GM18873 (cell line): ENCODE measurements around the gene UNC5A.

Source experiments
- ATAC-seq: cut with Tn5 transposase; IDR thresholded peaks from one replicate; pipeline ENCODE4 v1.9.1; 2021; ENCODE audit warnings: mild to moderate bottlenecking, moderate library complexity, moderate number of reproducible peaks; ENCODE audit not compliant: unreplicated experiment, low FRiP score

UNC5A gene

DNA sequence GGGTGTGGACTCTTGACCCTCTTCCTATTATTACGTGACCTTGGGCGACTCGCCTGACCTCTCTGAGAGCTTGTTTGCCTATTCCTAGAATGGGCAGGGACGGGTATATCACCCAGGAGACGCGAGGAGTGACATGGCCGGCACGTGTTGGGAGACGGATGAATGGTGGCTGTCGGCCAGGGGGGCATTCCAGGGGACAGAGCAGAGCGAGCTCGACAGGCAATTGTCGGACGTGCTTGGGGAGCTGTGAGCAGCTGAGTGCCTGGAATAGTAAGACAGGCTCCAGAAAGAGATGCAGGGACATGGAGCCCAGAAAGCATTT is 29.3 kb upstream of the UNC5A start:
- no peak for ATAC-seq

DNA sequence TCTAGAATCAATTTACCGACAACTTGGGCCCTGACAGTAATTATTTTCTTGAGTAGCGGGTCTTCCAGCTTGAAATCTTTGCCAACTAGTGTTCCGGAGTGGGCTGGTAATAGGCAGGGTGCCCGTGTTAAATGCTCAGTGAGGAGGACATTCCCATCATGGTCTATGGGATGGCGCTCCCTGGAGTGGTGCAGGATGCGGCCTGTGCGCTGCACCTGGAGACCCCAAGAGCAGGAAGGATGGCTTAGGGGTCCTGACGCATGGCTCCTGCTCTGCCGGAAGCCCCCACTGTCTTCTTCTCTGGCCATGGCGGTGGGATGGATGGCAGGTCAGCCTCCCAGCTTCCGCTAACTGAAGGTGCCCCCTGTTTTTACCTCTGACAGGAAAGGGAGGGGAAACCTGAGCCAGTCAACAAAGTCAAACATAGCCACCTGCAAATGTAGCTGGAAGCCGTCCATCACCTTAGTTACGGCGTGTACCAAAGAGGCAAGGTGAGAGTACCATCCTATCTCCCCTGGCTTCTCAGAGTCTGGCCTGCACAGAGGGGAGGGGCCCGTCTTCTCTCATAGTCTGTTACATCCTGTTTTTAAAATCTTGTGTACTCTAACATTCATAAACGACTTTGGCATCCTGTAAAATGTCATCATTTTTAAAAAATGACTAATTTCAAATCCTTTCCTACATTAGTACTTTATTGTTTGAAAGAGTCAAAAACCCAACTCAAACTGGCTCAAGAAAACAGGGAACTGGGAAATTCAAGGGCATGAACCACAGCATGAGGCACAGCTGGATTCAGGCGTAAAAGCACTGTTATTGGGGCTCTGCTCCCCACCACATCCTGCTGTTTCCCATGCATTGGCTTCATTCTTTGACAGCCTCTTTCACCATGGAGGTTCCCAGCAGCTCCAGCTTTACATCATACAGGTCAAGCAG is 28.5 kb upstream of the UNC5A start:
- ATAC-seq: no peak

GRCh38 chr5:176784218-176785165 is 25.9 kb upstream of the UNC5A start:
- no peak for ATAC-seq

GRCh38 chr5:176785184-176786145 is 24.9 kb upstream of the UNC5A start:
- no peak for ATAC-seq

GRCh38 chr5:176787676-176788075 is 22.7 kb upstream of the UNC5A start:
- ATAC-seq: no peak

DNA sequence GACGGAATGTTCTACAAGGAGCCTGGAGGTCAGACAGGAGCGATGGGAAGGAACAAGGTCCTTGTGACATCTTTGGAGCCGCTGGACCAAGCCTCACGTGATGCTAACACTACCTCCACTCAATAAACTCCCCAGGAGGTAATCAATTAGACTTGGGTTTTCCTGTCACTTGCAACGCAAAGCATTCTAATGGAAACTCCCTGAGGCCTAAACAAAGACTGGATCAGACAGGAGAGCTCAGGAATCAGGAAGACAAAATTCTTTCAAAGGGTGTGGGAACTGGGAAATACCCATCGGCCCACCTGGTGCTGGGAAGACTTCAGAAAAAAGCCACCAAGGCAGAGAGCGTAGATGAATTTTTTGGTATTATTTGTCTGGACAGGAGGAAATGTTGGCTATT is 22.3 kb upstream of the UNC5A start:
- ATAC-seq: no peak

GRCh38 chr5:176788941-176789872 is 21.2 kb upstream of the UNC5A start:
- no peak for ATAC-seq

GRCh38 chr5:176789873-176790615 is 20.3 kb upstream of the UNC5A start:
- ATAC-seq: no peak

DNA sequence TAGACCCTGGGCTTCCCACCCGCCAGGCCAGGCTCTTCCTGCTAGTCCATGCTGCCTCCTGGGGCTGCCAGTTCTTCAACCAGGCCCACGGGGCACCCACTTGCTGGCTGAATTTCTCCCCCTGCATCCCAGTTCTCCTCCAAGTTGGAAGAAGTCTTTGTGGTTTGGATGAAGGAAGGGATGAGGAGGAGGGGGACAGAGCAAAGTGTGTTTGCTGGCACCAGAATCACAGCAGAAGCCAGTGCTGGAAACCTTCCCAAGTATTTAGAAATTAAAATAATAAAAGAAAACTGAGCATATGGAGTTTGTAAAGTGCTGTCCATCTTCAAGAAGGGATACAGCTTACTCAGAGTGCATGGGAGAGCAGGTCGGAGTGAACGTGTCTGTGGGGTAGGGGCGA is 19.4 kb upstream of the UNC5A start:
- no peak for ATAC-seq

DNA sequence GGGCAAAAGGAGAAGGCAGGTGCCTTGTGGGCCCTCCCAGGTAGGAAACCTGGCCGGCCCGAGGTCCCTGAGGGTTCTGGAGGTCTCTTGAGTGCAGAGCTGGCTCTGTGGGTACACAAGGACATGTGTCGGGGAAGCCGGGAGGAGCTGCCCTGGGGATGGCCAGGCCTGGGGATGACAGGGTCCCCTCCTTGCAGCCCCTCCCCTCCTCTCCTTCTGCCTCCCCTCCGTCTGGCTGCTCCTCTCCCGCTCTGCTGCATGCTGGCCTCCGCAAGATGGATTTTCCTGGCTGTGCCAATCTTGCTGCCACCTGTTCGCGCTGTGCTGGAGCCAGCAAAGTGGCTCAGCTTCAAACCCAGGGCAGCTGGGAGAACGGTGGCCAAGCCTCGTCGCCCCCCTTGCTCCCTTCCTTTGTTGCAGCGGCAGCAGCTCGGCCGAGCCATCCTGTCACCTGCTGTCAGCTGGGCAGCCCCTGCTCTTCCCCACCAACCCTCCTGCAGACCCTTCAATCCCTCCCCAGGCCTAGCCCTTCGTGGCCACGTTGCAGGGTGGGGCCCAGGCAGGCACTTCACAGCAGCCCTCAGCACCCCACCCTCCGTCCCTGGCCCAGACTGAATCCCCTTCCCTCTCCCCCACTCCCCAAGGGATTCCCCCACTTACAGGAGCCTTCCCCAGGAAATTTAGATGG is 17.6 kb upstream of the UNC5A start:
- ATAC-seq: no peak

DNA sequence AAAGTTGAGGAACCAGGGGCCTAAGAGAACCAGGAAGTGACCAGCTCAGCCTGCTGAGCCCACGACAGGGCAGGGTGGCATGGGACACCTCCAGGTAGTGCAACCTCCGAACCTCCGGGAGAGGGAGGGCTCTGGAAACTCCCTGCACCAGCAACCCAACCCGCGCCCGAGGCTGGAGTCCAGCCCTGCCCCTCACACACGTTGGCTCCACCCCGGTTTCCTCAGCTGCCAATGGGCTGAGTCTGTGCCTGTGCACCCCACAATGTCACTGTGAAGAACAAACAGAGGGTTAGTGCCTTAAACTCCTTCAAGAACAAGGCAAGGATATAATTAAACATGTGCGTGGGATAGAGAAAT is 17.0 kb upstream of the UNC5A start:
- ATAC-seq: no peak

- ATAC-seq: no peak
Measured at GRCh38 chr5:176793736-176794135, 16.6 kb upstream of the UNC5A start.

DNA sequence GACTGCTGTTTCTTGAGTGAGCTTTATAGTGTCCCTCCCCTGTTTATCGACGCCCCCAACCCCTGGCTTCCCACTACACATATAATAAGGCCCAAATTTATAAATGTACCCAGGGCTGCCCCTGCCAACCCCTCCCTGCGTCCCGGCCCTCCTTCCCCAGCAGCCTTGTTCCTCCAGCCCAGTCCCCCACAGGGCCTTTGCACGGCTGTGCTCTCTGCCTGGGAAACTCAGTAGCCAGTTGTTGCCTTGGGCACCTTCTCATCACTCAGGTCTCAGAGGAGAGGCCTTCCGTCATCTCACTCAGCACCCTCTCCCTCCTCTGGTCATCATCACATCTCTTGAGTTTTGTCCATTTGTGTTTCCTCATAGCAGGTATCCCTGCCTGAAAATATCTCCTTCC is 15.8 kb upstream of the UNC5A start:
- ATAC-seq: no peak

DNA sequence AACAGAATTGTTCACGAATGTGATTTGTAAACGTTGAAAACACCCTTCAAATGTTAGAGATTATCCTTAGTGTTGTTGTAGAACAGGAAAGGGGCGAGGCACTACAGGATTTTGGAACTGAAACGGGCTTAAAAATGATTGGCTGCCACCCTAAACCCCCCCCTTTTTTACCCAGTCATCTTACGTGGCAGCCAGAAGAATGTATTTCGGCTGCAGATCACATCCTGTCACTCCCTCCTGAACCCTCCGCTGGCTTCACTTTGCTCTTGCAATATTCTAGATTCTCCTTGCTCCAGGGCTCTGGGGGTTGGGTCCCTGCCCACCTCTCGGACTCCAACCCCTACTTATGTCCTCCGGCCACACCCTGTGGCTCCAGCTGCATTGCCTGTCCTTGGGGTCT is 13.9 kb upstream of the UNC5A start:
- ATAC-seq: no peak

- no peak for ATAC-seq
Measured at GRCh38 chr5:176796970-176797369, 13.4 kb upstream of the UNC5A start.

DNA sequence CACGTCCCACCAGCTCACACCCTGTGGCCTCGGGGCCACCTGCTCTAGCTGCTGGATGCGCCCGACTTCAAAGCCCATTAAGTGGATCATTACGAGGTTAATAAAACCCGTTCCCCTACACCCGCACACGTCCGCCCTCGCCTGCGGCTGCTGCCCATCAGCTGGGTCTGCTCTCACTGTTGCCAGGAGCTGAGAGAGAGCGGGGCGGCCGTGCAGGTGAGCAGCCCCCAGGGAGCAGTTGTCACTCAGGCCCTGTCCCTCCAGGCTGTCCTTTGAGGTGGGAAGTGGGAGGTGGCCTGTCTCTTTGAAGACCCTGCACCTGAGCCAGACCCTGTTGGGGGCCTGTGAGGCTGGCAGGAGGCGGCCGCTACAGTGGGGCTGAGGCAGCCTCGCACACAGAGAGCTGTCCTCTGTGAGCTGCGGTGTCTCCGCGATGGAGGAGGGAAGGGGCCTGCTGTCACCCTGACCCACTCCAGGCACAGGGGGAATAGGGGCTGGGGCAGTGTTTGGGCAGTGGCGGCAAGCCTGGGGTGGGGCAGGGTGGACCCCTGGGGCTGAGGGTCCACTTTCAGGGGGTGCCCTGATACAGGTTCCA is 12.8 kb upstream of the UNC5A start:
- no peak for ATAC-seq

DNA sequence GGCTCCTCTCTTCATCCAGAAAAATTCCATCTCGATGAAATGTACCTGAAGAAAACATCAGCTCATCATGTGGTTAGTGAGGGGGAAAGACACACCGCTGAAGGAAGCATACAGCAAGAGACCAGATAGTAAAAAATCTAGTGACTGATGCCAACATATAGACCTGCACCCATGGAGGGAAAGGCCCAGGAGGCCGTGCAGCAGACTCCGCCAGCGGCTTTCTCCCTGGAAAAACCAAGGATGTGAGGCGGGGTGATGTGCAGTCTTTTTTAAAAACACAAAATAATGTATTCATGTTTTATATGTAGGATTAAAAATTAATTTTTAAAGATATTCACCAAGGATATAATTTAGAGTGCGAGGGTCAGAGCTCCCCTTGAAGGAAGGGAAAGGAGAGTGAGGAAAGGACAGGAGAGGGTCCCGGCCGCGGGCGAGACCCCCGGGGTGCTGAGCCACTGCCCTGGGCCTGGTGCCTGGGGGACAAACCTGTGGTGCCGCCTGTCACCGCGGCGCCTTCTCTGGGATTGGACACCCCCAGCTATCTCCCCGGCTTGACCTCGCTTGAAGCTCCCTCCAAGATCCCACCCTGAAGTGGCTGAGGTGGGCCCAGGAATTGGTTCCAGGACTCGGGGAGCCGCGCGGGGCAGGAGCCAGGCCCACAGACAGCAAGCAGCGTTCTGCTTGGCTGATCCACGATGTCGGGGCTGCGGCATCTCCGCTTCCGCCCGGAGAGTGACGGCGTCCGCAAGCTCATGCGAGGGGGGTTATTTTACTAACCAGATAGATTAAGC is 12.1 kb upstream of the UNC5A start:
- ATAC-seq: no peak
